HEK293T (cell line): Measurements from ENCODE around the gene ILK.

Source experiments
- CTCF ChIA-PET: fragments of 350-600 bp; formaldehyde crosslinking; extraction: SDS; loops from one replicate; lab custom pipeline; 2021; ENCODE audit warnings: antibody characterized with exemption, inconsistent platforms; lab: Yijun Ruan, JAX
- POLR2A ChIA-PET: fragments of 350-600 bp; formaldehyde crosslinking; extraction: SDS; loops from one replicate; lab custom pipeline; 2020; ENCODE audit warnings: antibody characterized with exemption, inconsistent platforms; lab: Yijun Ruan, JAX
- DNase-seq: peaks from one replicate; pipeline ENCODE4 v3.0.0; 2012; ENCODE audit warnings: mixed read lengths; ENCODE audit errors: extremely low spot score
- ARNT ChIP-seq: fragments of 450-650 bp; IDR thresholded peaks from 2 replicates; pipeline ENCODE4 v1.6.1; 2017; ENCODE audit warnings: mild to moderate bottlenecking
- BHLHE40 ChIP-seq: fragments of 450-650 bp; IDR thresholded peaks from 2 replicates; pipeline ENCODE4 v1.6.1; 2016; ENCODE audit warnings: mild to moderate bottlenecking, moderate library complexity, borderline replicate concordance
- CTBP1 ChIP-seq: fragments of 450-650 bp; IDR thresholded peaks from 2 replicates; pipeline ENCODE4 v1.6.1; 2016; ENCODE audit warnings: borderline replicate concordance
- ELF4 ChIP-seq: fragments of 450-650 bp; IDR thresholded peaks from 2 replicates; pipeline ENCODE4 v1.6.1; 2017; ENCODE audit warnings: antibody characterized with exemption
- FOXA1 ChIP-seq: fragments of 450-650 bp; IDR thresholded peaks from 2 replicates; pipeline ENCODE4 v1.6.1; 2016; ENCODE audit warnings: mild to moderate bottlenecking
- FOXK2 ChIP-seq: fragments of 450-650 bp; IDR thresholded peaks from 2 replicates; pipeline ENCODE4 v1.6.1; 2016; ENCODE audit warnings: mild to moderate bottlenecking
- FOXM1 ChIP-seq: fragments of 450-650 bp; IDR thresholded peaks from 2 replicates; pipeline ENCODE4 v1.6.1; 2017; ENCODE audit warnings: mild to moderate bottlenecking, borderline replicate concordance
- HDGF ChIP-seq: fragments of 450-650 bp; IDR thresholded peaks from 2 replicates; pipeline ENCODE4 v1.6.1; 2017; ENCODE audit warnings: antibody characterized with exemption, borderline replicate concordance
- L3MBTL2 ChIP-seq: fragments of 450-650 bp; conservative IDR thresholded peaks from 2 replicates; pipeline ENCODE4 v1.6.1; 2016; ENCODE audit warnings: mild to moderate bottlenecking
- LEF1 ChIP-seq: fragments of 450-650 bp; IDR thresholded peaks from 2 replicates; pipeline ENCODE4 v1.6.1; 2017; ENCODE audit warnings: mild to moderate bottlenecking, borderline replicate concordance
- NFRKB ChIP-seq: fragments of 450-650 bp; IDR thresholded peaks from 2 replicates; pipeline ENCODE4 v1.6.1; 2016; ENCODE audit warnings: mild to moderate bottlenecking, moderate library complexity
- PKNOX1 ChIP-seq: fragments of 450-650 bp; IDR thresholded peaks from 2 replicates; pipeline ENCODE4 v1.6.1; 2016
- SP1 ChIP-seq: fragments of 450-650 bp; IDR thresholded peaks from 2 replicates; pipeline ENCODE4 v1.6.1; 2017
- SUZ12 ChIP-seq: fragments of 450-650 bp; IDR thresholded peaks from 2 replicates; pipeline ENCODE4 v1.6.1; 2016; ENCODE audit warnings: mild to moderate bottlenecking
- TARDBP ChIP-seq: fragments of 450-650 bp; IDR thresholded peaks from 2 replicates; pipeline ENCODE4 v1.6.1; 2016
- ZNF384 ChIP-seq: fragments of 450-650 bp; IDR thresholded peaks from 2 replicates; pipeline ENCODE4 v1.6.1; 2016

ILK gene

GRCh38 chr11:6656936-6657335 lies 53.4 kb downstream of the ILK start:
- CTCF ChIA-PET: interaction anchor here (1.2 kb wide), 1 partner anchor 11 kb away, joined by 5 read pairs; no protein-coding TSS in a partner anchor
- POLR2A ChIA-PET: no interaction called here
- TF ChIP-seq NFRKB: no peak
- TF ChIP-seq SP1: no peak
- no peak for TF ChIP-seq LEF1
- TF ChIP-seq TARDBP: no peak
- TF ChIP-seq ARNT: no peak
- no peak for TF ChIP-seq HDGF
- no peak for TF ChIP-seq FOXK2
- TF ChIP-seq SUZ12: no peak
- no peak for TF ChIP-seq FOXM1
- no peak for TF ChIP-seq FOXA1
- TF ChIP-seq BHLHE40: no peak
- TF ChIP-seq CTBP1: no peak
- no peak for TF ChIP-seq ELF4
- DNase-seq: no peak

GRCh38 chr11:6657346-6657745 lies 53.8 kb downstream of the ILK start:
- ChIA-PET POLR2A (no interaction called here), CTCF (interaction anchor here (1.2 kb wide), 1 partner anchor 10 kb away, joined by 5 read pairs; no protein-coding TSS in a partner anchor)
- TF ChIP-seq CTBP1 (no peak), SP1 (no peak), ARNT (no peak), FOXA1 (no peak), PKNOX1 (no peak), SUZ12 (no peak), LEF1 (no peak), FOXM1 (no peak), FOXK2 (no peak), ELF4 (no peak), BHLHE40 (no peak), L3MBTL2 (no peak), ZNF384 (no peak), TARDBP (no peak)
- no peak for DNase-seq

GRCh38 chr11:6658647-6659046 lies 55.1 kb downstream of the ILK start:
- ChIA-PET POLR2A (no interaction called here), CTCF (no interaction called here)
- DNase-seq: no peak
- no peak for TF ChIP-seq CTBP1
- TF ChIP-seq FOXM1: no peak
- no peak for TF ChIP-seq TARDBP
- no peak for TF ChIP-seq FOXA1
- TF ChIP-seq HDGF: no peak
- TF ChIP-seq ZNF384: no peak
- no peak for TF ChIP-seq SUZ12
- TF ChIP-seq ELF4: no peak
- no peak for TF ChIP-seq LEF1
